Stimulated activated naive B cell treated with anti-CD40 and anti-IgM and Interleukin-4, amounts not matched to agents 10 μg/mL and 1 μg/mL and 100 μg/mL, for 72 hours (primary cell): ENCODE measurements around the gene SMAD6.
A peak's percentile ranks its signal among the peaks of the same experiment; 100 is the strongest.

Experiments
- ATAC-seq, 2 donors: fragments of 150-1000 bp; cut with Tn5 transposase; replicated peaks; 2 replicates each; pipeline ENCODE4 v1.10.0; 2021; ENCODE audit warnings: moderate library complexity in 1 of 2
- DNase-seq: peaks from one replicate; pipeline ENCODE4 v3.0.0; 2021
- H3K27ac Mint-ChIP-seq: one replicate; pipeline ENCODE4 v1.8.0; 2022; ENCODE audit warnings: mild to moderate bottlenecking, mixed read lengths
- H3K27me3 Mint-ChIP-seq, 2 donors: one replicate each; pipeline ENCODE4 v1.8.0; 2022; ENCODE audit warnings: mixed read lengths in 2 of 2
- H3K36me3 Mint-ChIP-seq, 2 donors: one replicate each; pipeline ENCODE4 v1.8.0; 2022; ENCODE audit warnings: mixed read lengths in 2 of 2, mild to moderate bottlenecking in 1 of 2
- H3K4me1 Mint-ChIP-seq, 2 donors: one replicate each; pipeline ENCODE4 v1.8.0; 2022; ENCODE audit warnings: mixed read lengths in 2 of 2, mild to moderate bottlenecking in 1 of 2
- H3K4me3 Mint-ChIP-seq, 2 donors: one replicate each; pipeline ENCODE4 v1.8.0; 2022; ENCODE audit warnings: mild to moderate bottlenecking in 2 of 2, mixed read lengths in 2 of 2, moderate library complexity in 1 of 2
- H3K9me3 Mint-ChIP-seq, 2 donors: one replicate each; pipeline ENCODE4 v1.8.0; 2022; ENCODE audit warnings: mixed read lengths in 2 of 2, mild to moderate bottlenecking in 1 of 2

SMAD6 gene

DNA sequence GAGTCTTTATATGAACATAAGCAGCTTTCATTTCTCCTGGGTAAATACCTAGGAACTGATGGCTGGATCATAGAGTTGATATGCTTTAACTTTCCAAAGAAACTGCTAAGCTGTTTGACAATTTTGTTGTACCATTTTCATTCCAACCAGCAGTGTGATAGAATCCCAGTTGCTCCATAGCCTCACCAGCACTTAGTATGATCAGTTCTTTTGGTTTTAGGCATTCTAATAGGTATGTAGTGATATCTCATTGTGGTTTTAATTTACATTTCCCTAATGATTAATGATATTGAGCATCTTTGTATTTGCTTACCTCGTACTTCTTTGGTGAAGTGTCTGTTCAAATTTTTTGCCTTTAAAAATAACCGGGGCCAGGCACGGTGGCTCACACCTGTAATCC, 38.4 kb upstream of the SMAD6 start:
- DNase-seq (no peak), ATAC-seq (no peak)
- Mint-ChIP-seq H3K27me3 (peaks cover 5 to 6% of the 10 kb centered on the region in 2 donors), H3K36me3 (no peaks in the 10 kb centered on the region), H3K27ac (no peak overlapping the region), H3K9me3 (peaks cover 3% of the 10 kb centered on the region in 2 donors), H3K4me1 (no peaks in the 10 kb centered on the region), H3K4me3 (no peak overlapping the region)

GRCh38 chr15:66670175-66670574, 31.9 kb upstream of the SMAD6 start:
- Mint-ChIP-seq H3K27me3 (peaks cover 0 to 17% of the 10 kb centered on the region in 2 donors), H3K4me1 (peaks cover 3 to 5% of the 10 kb centered on the region in 2 donors), H3K9me3 (peaks cover 3% of the 10 kb centered on the region in 2 donors), H3K36me3 (no peaks in the 10 kb centered on the region), H3K4me3 (no peak overlapping the region), H3K27ac (no peak overlapping the region)
- ATAC-seq (no peak), DNase-seq (no peak)

DNA sequence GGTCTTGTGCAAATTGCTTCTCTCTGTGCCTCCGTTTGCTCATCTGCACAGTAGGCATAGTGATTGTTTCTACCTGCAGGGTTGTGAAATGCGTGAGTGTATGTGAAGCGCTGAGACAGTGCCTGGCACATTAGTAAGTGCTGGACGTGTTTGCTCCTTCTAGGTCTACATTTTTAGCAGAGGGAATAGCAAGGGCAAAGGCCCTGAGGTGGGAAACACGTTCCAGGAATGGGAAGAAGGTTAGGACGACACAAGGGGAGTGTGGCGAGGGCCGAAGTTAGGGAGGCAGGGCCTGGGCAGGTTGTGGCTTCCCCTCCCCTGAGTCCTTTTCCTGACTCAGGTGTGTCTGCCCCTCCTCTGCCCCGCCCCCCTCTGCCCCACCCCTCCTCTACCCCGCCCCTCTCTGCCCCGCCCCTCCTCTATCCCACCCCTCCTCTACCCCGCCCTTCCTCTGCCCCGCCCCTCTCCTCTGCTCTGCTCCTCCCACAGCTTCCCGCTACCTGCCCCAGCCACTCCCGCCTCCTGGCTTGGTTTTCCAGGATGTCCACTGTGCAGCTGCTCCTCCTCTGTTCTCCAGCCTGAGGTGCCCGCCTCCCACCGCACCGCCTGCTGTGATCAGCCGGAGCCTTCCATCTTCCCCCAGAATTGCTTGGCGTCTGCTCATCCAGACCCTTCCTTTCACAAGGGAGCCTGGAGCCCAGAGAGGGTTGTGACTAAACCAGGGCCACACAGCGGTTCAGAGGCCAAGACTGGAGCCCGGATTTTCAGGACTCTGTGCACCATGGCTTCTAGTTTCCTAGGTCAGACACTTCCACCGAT, 31.1 kb upstream of the SMAD6 start:
- Mint-ChIP-seq H3K36me3 (no peaks in the 10 kb centered on the region), H3K4me3 (no peak overlapping the region), H3K9me3 (peaks cover 3% of the 10 kb centered on the region in 2 donors), H3K4me1 (peaks cover 6 to 10% of the 10 kb centered on the region in 2 donors), H3K27me3 (peaks cover 0 to 15% of the 10 kb centered on the region in 2 donors), H3K27ac (no peak overlapping the region)
- ATAC-seq (no peak), DNase-seq (no peak)

GRCh38 chr15:66672867-66673266, 29.2 kb upstream of the SMAD6 start:
- H3K36me3 Mint-ChIP-seq = no peaks in the 10 kb centered on the region
- peaks cover 0 to 12% of the 10 kb centered on the region in 2 donors for H3K27me3 Mint-ChIP-seq
- no peak overlapping the region for H3K27ac Mint-ChIP-seq
- H3K4me1 Mint-ChIP-seq = peaks cover 6 to 10% of the 10 kb centered on the region in 2 donors
- DNase-seq (no peak), ATAC-seq (no peak)
- no peak overlapping the region for H3K4me3 Mint-ChIP-seq
- peaks cover under 1 to 1% of the 10 kb centered on the region in 2 donors for H3K9me3 Mint-ChIP-seq

DNA sequence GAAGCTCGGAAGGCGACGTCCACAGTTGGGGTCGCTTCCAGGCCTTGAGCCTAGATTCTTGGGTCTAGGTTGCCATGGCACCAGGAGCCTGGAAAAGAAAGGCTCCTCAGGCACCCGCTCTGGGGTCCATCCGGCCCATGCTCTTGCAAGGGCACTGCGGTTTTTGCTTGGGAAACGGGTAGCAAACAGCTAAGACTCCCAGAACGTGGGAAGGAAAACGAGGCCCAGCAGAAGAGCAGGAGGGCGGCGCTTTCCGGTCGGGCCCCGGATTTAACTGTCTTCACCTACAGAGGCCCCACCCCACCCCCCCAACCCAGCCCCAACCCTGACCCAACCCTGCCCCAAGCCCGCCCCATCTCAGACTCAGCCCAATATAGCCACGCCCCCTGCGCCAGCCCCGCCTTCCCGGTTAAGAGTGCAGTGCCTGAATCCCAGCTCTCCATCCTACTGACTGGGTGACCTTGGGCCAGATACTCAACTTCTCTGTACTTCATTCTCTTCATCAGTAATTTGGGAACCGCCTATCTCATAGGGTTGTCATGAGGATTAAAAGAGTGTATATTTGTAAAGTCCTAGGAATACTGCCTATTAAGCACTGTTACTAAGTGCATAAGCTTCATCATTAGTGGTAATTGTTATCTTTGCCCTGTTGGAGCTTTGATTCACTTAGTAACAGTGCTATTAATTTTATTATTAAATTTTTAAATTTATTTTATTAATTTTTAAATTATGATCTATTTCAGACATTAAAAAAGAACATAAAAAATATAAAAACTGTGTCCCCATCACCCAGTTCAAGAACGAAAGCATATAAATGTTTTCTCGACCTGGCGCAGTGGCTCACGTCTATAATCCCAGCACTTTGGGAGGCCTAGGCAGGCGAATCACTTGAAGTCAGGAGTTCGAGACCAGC, 28.4 kb upstream of the SMAD6 start:
- Mint-ChIP-seq H3K27ac (no peak overlapping the region), H3K27me3 (peaks cover 0 to 12% of the 10 kb centered on the region in 2 donors), H3K4me3 (no peak overlapping the region), H3K36me3 (no peaks in the 10 kb centered on the region), H3K4me1 (peaks cover 6 to 10% of the 10 kb centered on the region in 2 donors), H3K9me3 (no peaks in the 10 kb centered on the region)
- peak; percentile 42 to 48 for ATAC-seq
- no peak for DNase-seq

GRCh38 chr15:66674756-66675155, 27.3 kb upstream of the SMAD6 start:
- no peak overlapping the region for H3K27ac Mint-ChIP-seq
- no peaks in the 10 kb centered on the region for H3K9me3 Mint-ChIP-seq
- H3K36me3 Mint-ChIP-seq = no peaks in the 10 kb centered on the region
- peaks cover 0 to 12% of the 10 kb centered on the region in 2 donors for H3K27me3 Mint-ChIP-seq
- DNase-seq = no peak
- H3K4me3 Mint-ChIP-seq = no peak overlapping the region
- ATAC-seq = no peak
- peaks cover 6 to 10% of the 10 kb centered on the region in 2 donors for H3K4me1 Mint-ChIP-seq

GRCh38 chr15:66675446-66675845, 26.6 kb upstream of the SMAD6 start:
- H3K27me3 Mint-ChIP-seq = peaks cover 0 to 11% of the 10 kb centered on the region in 2 donors
- peaks cover 6 to 10% of the 10 kb centered on the region in 2 donors for H3K4me1 Mint-ChIP-seq
- no peak overlapping the region for H3K27ac Mint-ChIP-seq
- no peak overlapping the region for H3K4me3 Mint-ChIP-seq
- DNase-seq (no peak), ATAC-seq (no peak)
- no peaks in the 10 kb centered on the region for H3K9me3 Mint-ChIP-seq
- H3K36me3 Mint-ChIP-seq = no peaks in the 10 kb centered on the region

DNA sequence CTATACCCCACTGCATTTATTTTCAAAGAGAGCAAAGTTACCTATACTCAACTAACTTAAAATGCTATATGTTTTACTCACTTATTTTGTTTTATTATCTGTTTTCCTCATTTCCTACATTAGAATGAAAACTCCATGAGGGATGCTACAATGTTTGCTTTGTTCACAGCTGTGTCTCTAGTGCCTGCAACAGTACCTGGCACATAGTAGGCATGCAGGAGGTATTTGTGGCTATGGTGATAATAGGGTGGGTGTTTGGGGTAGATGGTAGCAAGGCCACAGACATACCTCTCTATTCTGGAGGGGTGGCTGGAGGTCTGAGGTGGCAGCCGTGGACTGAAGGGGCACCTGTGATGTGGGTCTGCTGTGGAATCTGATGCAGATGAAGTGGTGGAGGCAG, 24.7 kb upstream of the SMAD6 start:
- no peak for ATAC-seq
- Mint-ChIP-seq H3K36me3 (peaks cover 3 to 7% of the 10 kb centered on the region in 2 donors), H3K4me1 (peaks cover 7 to 10% of the 10 kb centered on the region in 2 donors), H3K27me3 (no peaks in the 10 kb centered on the region), H3K4me3 (no peak overlapping the region), H3K9me3 (peaks cover 0 to 8% of the 10 kb centered on the region in 2 donors), H3K27ac (no peak overlapping the region)
- DNase-seq = no peak

DNA sequence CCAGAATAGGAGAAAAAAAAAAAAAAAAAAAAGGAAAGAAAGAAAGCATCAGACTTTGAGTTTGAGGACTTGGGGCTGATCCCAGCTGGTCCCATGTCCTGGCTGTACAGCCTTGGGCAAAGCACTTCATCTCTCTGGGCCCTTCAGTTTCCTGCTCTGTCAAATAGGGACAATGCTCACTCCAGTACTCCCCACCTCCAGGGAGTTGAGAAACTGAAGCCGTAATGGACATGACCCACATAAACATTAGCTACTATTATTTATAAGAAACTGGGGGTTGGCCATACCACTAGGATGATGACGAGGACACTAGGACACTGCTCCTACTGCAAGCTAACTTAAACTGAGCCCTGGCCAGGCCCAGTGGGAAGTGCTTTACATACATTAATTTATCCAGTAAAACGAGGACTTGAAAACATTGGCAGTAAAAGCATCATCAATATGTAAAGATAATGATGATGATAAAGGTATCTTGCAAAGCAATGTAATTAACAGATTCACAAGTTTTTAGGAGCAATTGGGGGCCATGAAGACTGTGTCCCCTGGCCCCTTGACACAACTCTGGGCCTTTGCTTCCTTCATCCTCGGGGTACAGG, 22.9 kb upstream of the SMAD6 start:
- Mint-ChIP-seq H3K27ac (no peak overlapping the region), H3K9me3 (peaks cover 0 to 9% of the 10 kb centered on the region in 2 donors), H3K36me3 (peaks cover 6 to 7% of the 10 kb centered on the region in 2 donors), H3K27me3 (no peaks in the 10 kb centered on the region), H3K4me3 (no peak overlapping the region), H3K4me1 (peaks cover 17 to 24% of the 10 kb centered on the region in 2 donors)
- no peak for DNase-seq
- no peak for ATAC-seq

DNA sequence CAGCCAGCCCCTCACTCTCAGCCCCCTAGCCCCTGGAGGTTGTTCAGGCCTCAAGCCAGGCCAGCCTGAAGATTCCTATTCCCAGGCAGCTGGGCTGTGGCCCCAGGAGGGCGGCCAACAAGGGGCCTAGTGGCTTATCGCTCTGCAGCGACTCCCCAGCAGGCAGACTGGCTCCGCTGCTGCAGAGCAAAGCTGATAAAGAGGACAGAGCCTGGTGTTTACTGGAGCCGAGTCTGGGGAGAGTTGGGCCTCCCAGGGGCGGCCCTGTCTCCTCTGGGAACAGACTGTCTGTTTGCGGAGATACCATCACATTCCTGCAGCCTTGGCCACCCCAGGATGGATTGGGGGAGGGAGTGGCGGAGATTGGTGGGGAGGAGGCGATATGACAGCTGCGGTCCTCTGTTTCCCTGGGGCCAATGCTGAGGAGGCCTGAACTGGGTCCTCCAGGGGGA, 22.4 kb upstream of the SMAD6 start:
- DNase-seq = no peak
- Mint-ChIP-seq H3K4me1 (peaks cover 16 to 21% of the 10 kb centered on the region in 2 donors), H3K27ac (no peak overlapping the region), H3K27me3 (no peaks in the 10 kb centered on the region), H3K4me3 (no peak overlapping the region), H3K9me3 (peaks cover 0 to 10% of the 10 kb centered on the region in 2 donors), H3K36me3 (peaks cover 6 to 7% of the 10 kb centered on the region in 2 donors)
- no peak for ATAC-seq

- Mint-ChIP-seq H3K9me3 (peaks cover 0 to 10% of the 10 kb centered on the region in 2 donors), H3K4me3 (no peak overlapping the region), H3K4me1 (peaks cover 12 to 17% of the 10 kb centered on the region in 2 donors), H3K27ac (no peak overlapping the region), H3K36me3 (peaks cover 6 to 7% of the 10 kb centered on the region in 2 donors), H3K27me3 (no peaks in the 10 kb centered on the region)
- ATAC-seq (no peak), DNase-seq (no peak)
Measured at GRCh38 chr15:66680502-66680901, 21.5 kb upstream of the SMAD6 start.

GRCh38 chr15:66681395-66681794, 20.6 kb upstream of the SMAD6 start:
- Mint-ChIP-seq H3K27me3 (no peaks in the 10 kb centered on the region), H3K36me3 (peaks cover 6 to 7% of the 10 kb centered on the region in 2 donors), H3K4me1 (peaks cover 11 to 18% of the 10 kb centered on the region in 2 donors), H3K9me3 (peaks cover 0 to 10% of the 10 kb centered on the region in 2 donors), H3K27ac (no peak overlapping the region), H3K4me3 (no peak overlapping the region)
- DNase-seq (no peak), ATAC-seq (no peak)

DNA sequence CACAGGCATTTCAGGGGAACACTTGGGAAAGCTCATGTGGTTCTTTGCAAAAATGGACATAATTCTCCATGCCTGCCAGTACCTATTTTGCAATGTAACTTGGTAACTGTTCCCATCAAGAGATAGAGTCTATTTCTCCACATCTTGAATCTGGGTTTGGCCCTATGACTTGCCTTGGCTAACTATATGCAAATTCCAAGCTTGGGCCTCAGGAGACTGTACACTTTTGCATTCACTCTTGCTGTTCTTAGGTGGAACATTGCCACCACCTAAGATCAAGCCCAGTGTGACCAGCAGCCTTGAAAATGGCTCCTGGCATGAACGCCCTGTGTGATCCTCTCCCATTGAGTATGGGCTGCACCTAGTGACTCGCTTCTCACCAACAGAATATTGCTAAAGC, 19.8 kb upstream of the SMAD6 start:
- peaks cover 11 to 18% of the 10 kb centered on the region in 2 donors for H3K4me1 Mint-ChIP-seq
- DNase-seq (no peak), ATAC-seq (no peak)
- H3K36me3 Mint-ChIP-seq = peaks cover 6 to 7% of the 10 kb centered on the region in 2 donors
- no peak overlapping the region for H3K4me3 Mint-ChIP-seq
- H3K27me3 Mint-ChIP-seq = no peaks in the 10 kb centered on the region
- H3K27ac Mint-ChIP-seq = no peak overlapping the region
- H3K9me3 Mint-ChIP-seq = peaks cover 0 to 10% of the 10 kb centered on the region in 2 donors

DNA sequence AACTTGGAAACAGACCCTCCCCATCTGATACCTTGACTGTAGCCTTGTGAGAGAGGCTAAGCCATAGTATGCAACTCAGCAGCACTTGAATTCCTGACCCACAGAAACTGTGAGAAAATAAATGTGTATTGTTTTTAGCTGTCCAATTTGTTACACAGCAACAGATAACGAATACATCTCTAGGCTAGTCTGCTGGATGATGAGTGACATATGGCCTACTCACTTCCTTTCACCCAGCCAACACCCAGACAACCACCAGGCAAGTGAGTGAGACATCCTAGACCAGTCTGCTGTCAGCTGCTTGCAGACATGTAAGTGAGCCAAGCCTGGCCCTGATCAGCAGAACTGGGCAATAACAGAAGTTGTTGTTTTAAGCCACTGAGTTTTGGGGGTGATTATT, 19.2 kb upstream of the SMAD6 start:
- Mint-ChIP-seq H3K27me3 (no peaks in the 10 kb centered on the region), H3K4me3 (no peak overlapping the region)
- no peak for DNase-seq

More for the DNA sequence above, 19.2 kb upstream of the SMAD6 start:
- Mint-ChIP-seq H3K27ac (no peak overlapping the region), H3K9me3 (peaks cover 0 to 10% of the 10 kb centered on the region in 2 donors), H3K4me1 (peaks cover 11 to 18% of the 10 kb centered on the region in 2 donors), H3K36me3 (peaks cover 6 to 7% of the 10 kb centered on the region in 2 donors)
- peak; percentile 94 for ATAC-seq
